PC-3 (cell line): ENCODE results near the gene CCDC69. TPM values are rescaled to one million over a fixed set of nuclear protein-coding genes. Genes with fewer than 3 reads are reported as not detected.

Experiments
- ATAC-seq: fragments of 200-7000 bp; cut with Tn5 transposase; 2 replicates; pipeline ENCODE4 v1.9.1; 2020; ENCODE audit warnings: mild to moderate bottlenecking, moderate library complexity
- BruUV-seq: library from RNA; stranded (reverse); fragments of 400-500 nt; replicated peaks from 2 replicates; lab custom pipeline; 2021; lab: Mats Ljungman, UMichigan
- CTCF ChIA-PET: fragments of 300-600 bp; sonication (Branson Sonifier 250); formaldehyde crosslinking; loops from one replicate; lab custom pipeline; 2022; ENCODE audit warnings: antibody characterized with exemption; lab: Charles Lee
- POLR2A ChIA-PET: fragments of 300-600 bp; sonication (Branson Sonifier 250); formaldehyde crosslinking; loops from one replicate; lab custom pipeline; 2022; ENCODE audit warnings: antibody characterized with exemption; ENCODE audit not compliant: unreplicated experiment; lab: Charles Lee
- DNase-seq: peaks from one replicate; pipeline ENCODE4 v3.0.0-alpha.2; 2015
- H2AFZ ChIP-seq: fragments of 300-600 bp; sonication (generic); 2 replicates; pipeline ENCODE4 v1.6.0; 2016; ENCODE audit warnings: antibody characterized with exemption, low read length
- H3F3A ChIP-seq: fragments of 300-600 bp; sonication (generic); one replicate; pipeline ENCODE4 v1.6.0; 2017; ENCODE audit warnings: antibody characterized with exemption, low read length, control low read depth, mild to moderate bottlenecking; ENCODE audit not compliant: unreplicated experiment
- H3K27ac ChIP-seq: fragments of 300-600 bp; sonication (generic); 2 replicates; pipeline ENCODE4 v1.5.1; 2016; ENCODE audit warnings: mild to moderate bottlenecking, low read length
- H3K27me3 ChIP-seq: fragments of 300-600 bp; sonication (generic); 2 replicates; pipeline ENCODE4 v1.6.1; 2016; ENCODE audit warnings: low read length, mixed read lengths
- H3K36me3 ChIP-seq: fragments of 300-600 bp; sonication (generic); 2 replicates; pipeline ENCODE4 v1.6.1; 2016; ENCODE audit warnings: low read depth, mixed run types, low read length, mixed read lengths
- H3K4me1 ChIP-seq: fragments of 300-600 bp; sonication (generic); 2 replicates; pipeline ENCODE4 v1.5.1; 2016; ENCODE audit warnings: low read length; ENCODE audit not compliant: insufficient read depth
- H3K4me2 ChIP-seq: fragments of 300-600 bp; sonication (generic); 2 replicates; pipeline ENCODE4 v1.6.0; 2016; ENCODE audit warnings: low read length
- H3K4me3 ChIP-seq: fragments of 300-600 bp; sonication (generic); 2 replicates; pipeline ENCODE4 v1.5.1; 2016; ENCODE audit warnings: mild to moderate bottlenecking, low read length, mixed read lengths
- H3K79me2 ChIP-seq: fragments of 300-600 bp; sonication (generic); 2 replicates; pipeline ENCODE4 v1.6.1; 2017; ENCODE audit warnings: low read length, mixed read lengths
- H3K9ac ChIP-seq: fragments of 300-600 bp; sonication (generic); 2 replicates; pipeline ENCODE4 v1.6.0; 2016; ENCODE audit warnings: mild to moderate bottlenecking, low read length
- H3K9me2 ChIP-seq: fragments of 300-600 bp; sonication (generic); replicated peaks from 2 replicates; pipeline ENCODE4 v1.6.1; 2016; ENCODE audit warnings: mixed run types, low read length, mixed read lengths
- H3K9me3 ChIP-seq: fragments of 300-600 bp; sonication (generic); 2 replicates; pipeline ENCODE4 v1.6.1; 2016; ENCODE audit warnings: low read length, mixed read lengths
- H4K20me1 ChIP-seq: fragments of 300-600 bp; sonication (generic); 2 replicates; pipeline ENCODE4 v1.6.1; 2016; ENCODE audit warnings: low read length, mixed read lengths
- EZH2 ChIP-seq: fragments of 300-600 bp; sonication (generic); IDR thresholded peaks from one replicate; pipeline ENCODE4 v1.6.1; 2017; ENCODE audit warnings: antibody characterized with exemption, mild to moderate bottlenecking, low read length; ENCODE audit not compliant: unreplicated experiment
- EZH2phosphoT487 ChIP-seq: fragments of 300-600 bp; sonication (generic); IDR thresholded peaks from 2 replicates; pipeline ENCODE4 v1.6.1; 2018; ENCODE audit warnings: mild to moderate bottlenecking, antibody characterized with exemption, low read length, borderline replicate concordance
- intact Hi-C: fragments of 100-400 bp; cut with micrococcal nuclease; formaldehyde crosslinking; loops from 2 replicates; pipeline ENCODE4 v1.9.0; 2023
- total RNA-seq: library from RNA; depleted of rRNA; stranded (reverse); fragments of >200 nt; gene quantifications from 2 replicates; pipeline ENCODE4 v1.2.3, GENCODE V29; 2014
- TF ChIP-seq, protein P1 (sequence below): fragments of 300-600 bp; sonication (generic); conservative IDR thresholded peaks from 2 replicates; pipeline ENCODE4 v1.5.1; 2017; ENCODE audit warnings: antibody characterized with exemption, low read depth, mild to moderate bottlenecking, low read length

Gene CCDC69
- total RNA-seq, 1 experiment from 2014 or later = 26.4 TPM

DNA sequence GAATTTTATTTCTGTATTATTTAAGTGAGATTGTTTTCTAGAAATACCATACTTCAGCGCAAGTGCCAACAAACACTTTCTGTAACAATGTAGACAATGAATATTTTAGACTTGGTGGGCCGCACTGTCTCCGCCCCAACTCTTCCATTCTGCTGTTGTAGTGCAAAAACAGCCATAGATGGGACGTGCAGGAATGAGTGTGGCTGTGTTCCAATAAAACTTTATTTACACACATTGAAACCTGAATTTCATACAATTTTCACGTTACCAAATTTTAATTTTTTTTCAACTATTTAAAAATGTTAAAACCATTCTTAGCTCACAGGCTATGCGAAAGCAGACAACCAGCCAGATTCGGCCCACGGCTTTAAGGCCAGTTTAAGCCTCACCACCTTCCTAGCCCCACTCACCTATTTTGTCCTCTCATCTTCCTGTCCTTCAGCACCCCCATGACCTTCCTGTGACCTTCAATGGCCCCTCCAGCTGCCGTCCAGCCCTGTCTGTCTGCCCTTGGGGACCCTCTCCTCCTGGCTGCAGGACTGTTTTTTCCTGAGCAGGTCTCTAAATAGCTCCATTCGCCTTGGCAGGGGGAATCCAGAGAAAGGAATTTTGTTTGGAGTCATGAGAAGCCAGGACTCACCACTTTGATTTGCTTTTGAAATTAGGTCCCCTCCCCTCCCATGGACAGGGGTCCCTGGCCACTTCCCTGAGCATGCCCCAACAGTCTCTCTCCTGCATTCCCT lies 55.1 kb downstream of the CCDC69 start:
- H3K9ac ChIP-seq = no peak overlapping the region
- CTCF ChIA-PET = interaction anchor here (0.8 kb wide), 1 partner anchor 43 kb away, joined by 3 read pairs; no protein-coding TSS in a partner anchor
- no peak overlapping the region for H2AFZ ChIP-seq
- POLR2A ChIA-PET = no interaction called here
- H3K27me3 ChIP-seq = no peaks in the 10 kb centered on the region
- H3K27ac ChIP-seq = no peak overlapping the region
- H3K9me3 ChIP-seq = no peaks in the 10 kb centered on the region
- no peaks in the 10 kb centered on the region for H4K20me1 ChIP-seq
- ATAC-seq = no peak
- H3K4me2 ChIP-seq = no peak overlapping the region
- H3K4me3 ChIP-seq = no peak overlapping the region
- no peak for DNase-seq
- BruUV-seq = no TSS peak
- no peaks in the 10 kb centered on the region for H3K4me1 ChIP-seq
- H3K9me2 ChIP-seq = no peaks in the 10 kb centered on the region
- H3K36me3 ChIP-seq = no peaks in the 10 kb centered on the region
- no peak for TF ChIP-seq EZH2phosphoT487
- TF ChIP-seq, protein P1, sequence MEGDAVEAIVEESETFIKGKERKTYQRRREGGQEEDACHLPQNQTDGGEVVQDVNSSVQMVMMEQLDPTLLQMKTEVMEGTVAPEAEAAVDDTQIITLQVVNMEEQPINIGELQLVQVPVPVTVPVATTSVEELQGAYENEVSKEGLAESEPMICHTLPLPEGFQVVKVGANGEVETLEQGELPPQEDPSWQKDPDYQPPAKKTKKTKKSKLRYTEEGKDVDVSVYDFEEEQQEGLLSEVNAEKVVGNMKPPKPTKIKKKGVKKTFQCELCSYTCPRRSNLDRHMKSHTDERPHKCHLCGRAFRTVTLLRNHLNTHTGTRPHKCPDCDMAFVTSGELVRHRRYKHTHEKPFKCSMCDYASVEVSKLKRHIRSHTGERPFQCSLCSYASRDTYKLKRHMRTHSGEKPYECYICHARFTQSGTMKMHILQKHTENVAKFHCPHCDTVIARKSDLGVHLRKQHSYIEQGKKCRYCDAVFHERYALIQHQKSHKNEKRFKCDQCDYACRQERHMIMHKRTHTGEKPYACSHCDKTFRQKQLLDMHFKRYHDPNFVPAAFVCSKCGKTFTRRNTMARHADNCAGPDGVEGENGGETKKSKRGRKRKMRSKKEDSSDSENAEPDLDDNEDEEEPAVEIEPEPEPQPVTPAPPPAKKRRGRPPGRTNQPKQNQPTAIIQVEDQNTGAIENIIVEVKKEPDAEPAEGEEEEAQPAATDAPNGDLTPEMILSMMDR = no peak
- no peak for TF ChIP-seq EZH2
- no peaks in the 10 kb centered on the region for H3K79me2 ChIP-seq
- H3F3A ChIP-seq = no peaks in the 10 kb centered on the region
- intact Hi-C loops = loop anchor here (5.0 kb wide), 1 partner anchor 69 kb away; no protein-coding TSS in a partner anchor

DNA sequence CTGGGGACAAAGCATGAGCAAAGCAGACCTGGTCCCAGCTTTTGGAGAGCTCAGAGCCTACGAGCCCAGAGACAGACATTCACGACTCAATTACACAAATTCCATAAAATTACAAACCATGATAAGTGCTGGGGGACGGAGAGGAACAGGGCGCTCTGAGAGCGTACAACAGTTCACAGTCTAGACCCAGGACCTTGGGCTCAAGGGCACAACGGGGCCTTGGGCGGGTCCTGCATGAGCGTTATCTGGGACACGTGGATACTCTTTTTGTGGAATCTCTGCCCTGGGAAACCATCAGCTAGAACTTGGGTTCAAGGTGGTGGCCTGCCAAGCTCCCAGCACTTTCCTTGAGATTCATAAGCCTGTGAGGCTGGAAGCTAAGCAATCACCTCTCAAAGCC lies 56.9 kb downstream of the CCDC69 start:
- Histone ChIP-seq H3K9me2 (no peaks in the 10 kb centered on the region), H3K9me3 (no peaks in the 10 kb centered on the region), H3K27me3 (no peaks in the 10 kb centered on the region), H3K27ac (no peak overlapping the region), H3K79me2 (no peaks in the 10 kb centered on the region), H4K20me1 (no peaks in the 10 kb centered on the region), H3K9ac (no peak overlapping the region), H3K4me3 (no peak overlapping the region), H3K4me2 (no peak overlapping the region), H3F3A (no peaks in the 10 kb centered on the region), H3K36me3 (no peaks in the 10 kb centered on the region), H3K4me1 (no peaks in the 10 kb centered on the region), H2AFZ (no peak overlapping the region)
- intact Hi-C loops = loop anchor here (5.0 kb wide), 1 partner anchor 70 kb away; no protein-coding TSS in a partner anchor
- ATAC-seq (no peak), DNase-seq (no peak)
- CTCF ChIA-PET = no interaction called here
- POLR2A ChIA-PET = interaction anchor here (0.6 kb wide), 1 partner anchor 162 kb away, joined by 5 read pairs; no protein-coding TSS in a partner anchor
- BruUV-seq = no TSS peak
- TF ChIP-seq EZH2 (no peak), EZH2phosphoT487 (no peak)
- TF ChIP-seq, protein P1 = no peak
